ENCODE measurements around the gene SAA2.
A peak's percentile ranks its signal among the peaks of the same experiment; 100 is the strongest.
"Not testable (repeated sequence)": the region's sequence is repeated elsewhere in the genome, so short reads cannot be mapped to it uniquely, and the experiment has no call there.

The SAA2 gene

GRCh38 chr11:18248561-18248960 lies at the start of gene SAA2:
Gene SAA2 (minus strand): TSS chr11:18248668. CDS start chr11:18248011, 657 bp downstream.
- DNase-seq = no peak

- DNase-seq = no peak
These were observed 46.8 kb upstream of the SAA2 start for GRCh38 chr11:18295316-18295715.

- no peak for DNase-seq
These were observed 46.4 kb upstream of the SAA2 start for GRCh38 chr11:18294862-18295261.

- no peak for DNase-seq
These were observed 40.4 kb upstream of the SAA2 start for GRCh38 chr11:18288911-18289310.

GRCh38 chr11:18285841-18286240 lies 37.4 kb upstream of the SAA2 start:
- no peak for DNase-seq

DNA sequence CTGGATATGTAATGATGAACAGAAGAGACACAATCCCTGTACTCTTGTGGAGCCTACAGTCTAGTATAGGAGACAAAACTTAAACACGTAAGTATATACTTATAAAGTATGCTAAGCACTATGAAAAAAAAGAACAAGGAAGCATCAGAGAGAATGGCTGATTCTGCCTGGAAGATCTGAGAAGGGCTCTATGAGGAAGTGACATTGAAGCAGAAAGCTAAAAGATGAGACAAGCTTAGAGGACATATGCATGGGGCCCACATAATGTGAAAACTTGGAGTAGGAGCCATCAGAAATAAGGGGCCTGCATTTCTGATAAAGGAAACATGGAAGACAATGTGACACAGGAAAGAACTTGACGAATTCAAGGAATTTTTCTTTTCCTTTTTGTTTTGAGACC lies 34.2 kb upstream of the SAA2 start:
- DNase-seq = no peak

DNA sequence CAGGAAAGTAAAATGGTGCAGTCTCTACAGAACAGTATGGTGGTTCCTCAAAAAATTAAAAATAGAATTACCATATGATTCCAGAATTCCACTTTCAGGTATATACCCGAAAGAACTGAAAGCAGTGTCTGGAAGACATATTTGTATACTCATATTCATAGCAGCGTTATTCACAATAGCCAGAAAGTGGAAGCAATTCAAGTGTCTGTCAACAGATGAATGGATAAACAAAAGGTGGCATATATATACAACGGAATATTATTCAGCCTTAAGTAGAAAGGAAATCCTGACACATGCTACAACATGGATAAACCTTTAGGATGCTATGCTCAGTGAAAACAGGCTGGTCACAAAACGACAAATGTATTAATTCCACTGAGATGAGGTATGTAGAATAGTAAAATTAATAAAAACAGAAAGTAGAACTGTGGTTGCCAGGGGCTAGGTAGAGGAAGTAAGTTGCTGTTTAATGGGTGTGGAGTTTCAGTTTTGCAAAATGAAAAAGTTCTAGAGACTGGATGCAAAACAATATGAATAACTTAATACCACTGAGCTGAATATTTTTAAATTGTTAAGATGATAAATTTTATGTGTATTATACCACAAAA lies 32.1 kb upstream of the SAA2 start:
- no peak for DNase-seq

DNA sequence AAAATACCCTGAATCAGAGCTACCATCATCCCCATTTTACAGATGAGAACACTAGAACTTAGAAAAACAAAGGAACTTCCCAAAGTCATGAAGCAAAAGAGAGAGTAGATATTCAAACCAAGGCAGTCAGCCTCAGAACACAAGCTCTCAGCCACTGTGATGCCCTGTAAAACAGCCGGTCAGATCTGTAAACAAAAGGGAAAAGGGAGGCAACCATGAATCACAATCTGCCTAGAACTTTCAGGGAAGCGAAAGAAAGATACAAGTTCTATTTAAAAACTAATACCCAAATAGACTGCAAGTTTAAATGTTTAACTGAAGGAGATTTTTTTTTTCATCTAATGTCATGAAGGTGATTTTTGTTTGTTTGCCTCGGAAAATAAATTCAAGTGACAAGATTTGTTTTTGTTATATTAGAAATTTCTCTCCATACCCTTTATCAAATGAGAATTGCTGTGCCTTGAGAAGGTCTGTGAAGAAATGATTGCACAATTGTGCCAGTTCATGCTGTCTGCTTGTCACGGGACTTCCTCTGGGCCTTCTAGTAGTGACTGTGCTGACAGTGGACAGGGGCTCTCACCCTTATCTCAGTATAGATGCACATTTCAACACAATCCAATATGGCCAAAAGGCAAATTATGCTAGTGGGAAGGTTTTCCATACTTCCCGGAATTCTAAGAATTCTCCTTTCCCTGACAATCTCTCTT lies 29.2 kb upstream of the SAA2 start:
- peak; percentile 87 for DNase-seq

- DNase-seq = no peak
These were observed 22.7 kb upstream of the SAA2 start for GRCh38 chr11:18271206-18271605.

DNA sequence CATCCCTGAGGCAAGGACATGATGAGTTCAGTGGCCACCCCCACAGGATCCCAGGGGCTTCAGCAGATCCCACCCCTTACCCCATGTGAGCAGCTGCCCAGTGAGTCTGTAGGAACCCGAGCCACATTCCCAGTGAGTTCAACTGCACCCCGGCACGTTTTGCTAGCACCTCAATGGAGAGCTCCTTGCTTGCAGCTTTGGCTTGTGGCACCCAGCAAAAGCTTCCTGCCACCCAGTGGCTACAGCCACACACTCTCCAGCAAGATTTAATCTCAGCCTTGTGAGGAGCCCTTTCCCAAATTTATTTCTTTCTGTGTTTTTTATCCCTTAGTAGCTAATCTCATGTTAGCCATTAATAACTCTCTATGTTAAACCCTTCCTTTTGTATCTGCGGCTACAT lies 21.6 kb upstream of the SAA2 start:
- no peak for DNase-seq

DNA sequence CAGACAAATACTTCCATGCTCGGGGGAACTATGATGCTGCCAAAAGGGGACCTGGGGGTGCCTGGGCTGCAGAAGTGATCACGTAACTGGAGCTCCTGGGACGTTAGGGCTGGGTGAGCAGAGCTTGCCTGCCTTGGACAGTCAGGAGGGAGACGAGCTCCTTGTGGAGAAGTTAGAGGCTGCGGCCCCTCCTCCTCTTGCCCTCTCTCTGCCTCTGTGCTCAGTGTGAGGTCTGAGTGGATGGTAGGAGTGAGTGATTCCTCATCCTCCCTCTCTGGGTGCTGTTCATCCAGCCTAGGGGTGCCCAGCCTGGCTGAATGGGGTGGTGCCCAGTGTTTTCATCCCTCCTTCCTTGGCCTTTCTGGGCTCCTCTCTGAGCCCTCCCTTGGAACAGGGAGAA lies 20.8 kb upstream of the SAA2 start:
- not testable (repeated sequence) for DNase-seq

GRCh38 chr11:18267335-18268133 lies 19.1 kb upstream of the SAA2 start:
- not testable (repeated sequence) for DNase-seq

DNA sequence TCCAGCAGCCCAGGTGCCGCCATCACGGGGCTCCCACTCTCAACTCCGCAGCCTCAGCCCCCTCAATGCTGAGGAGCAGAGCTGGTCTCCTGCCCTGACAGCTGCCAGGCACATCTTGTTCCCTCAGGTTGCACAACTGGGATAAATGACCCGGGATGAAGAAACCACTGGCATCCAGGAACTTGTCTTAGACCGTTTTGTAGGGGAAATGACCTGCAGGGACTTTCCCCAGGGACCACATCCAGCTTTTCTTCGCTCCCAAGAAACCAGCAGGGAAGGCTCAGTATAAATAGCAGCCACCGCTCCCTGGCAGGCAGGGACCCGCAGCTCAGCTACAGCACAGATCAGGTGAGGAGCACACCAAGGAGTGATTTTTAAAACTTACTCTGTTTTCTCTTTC lies 17.5 kb upstream of the SAA2 start, which contains the start of gene SAA1:
Gene SAA1 (plus strand): TSS at position 316 of the 400 bp plus-strand sequence. CDS start 624 bp downstream, outside the sequence.
- no peak for DNase-seq

GRCh38 chr11:18264677-18265555 lies 16.4 kb upstream of the SAA2 start:
- no peak for DNase-seq

DNA sequence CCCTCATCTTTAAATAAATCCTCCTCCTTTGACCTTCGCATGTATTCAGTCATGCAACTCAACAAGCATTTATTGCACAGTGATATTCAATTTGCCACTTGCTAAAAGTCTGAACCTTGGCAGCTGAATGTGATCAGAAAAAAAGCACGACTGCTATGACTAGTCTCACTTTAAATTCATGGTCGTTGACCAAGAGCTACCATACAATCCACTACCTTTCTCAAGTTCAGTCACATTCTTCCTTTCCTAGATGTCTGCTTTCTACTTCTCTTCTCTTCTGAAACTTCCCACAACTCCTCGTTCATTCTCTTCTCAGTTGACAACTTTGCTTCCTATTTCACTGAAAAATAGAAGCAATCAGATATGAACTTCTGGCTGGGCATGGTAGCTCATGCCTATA lies 15.6 kb upstream of the SAA2 start:
- no peak for DNase-seq

GRCh38 chr11:18262681-18263350 lies 14.3 kb upstream of the SAA2 start:
- DNase-seq = not testable (repeated sequence)

- DNase-seq = no peak
These were observed 13.3 kb upstream of the SAA2 start for GRCh38 chr11:18261721-18262120.

DNA sequence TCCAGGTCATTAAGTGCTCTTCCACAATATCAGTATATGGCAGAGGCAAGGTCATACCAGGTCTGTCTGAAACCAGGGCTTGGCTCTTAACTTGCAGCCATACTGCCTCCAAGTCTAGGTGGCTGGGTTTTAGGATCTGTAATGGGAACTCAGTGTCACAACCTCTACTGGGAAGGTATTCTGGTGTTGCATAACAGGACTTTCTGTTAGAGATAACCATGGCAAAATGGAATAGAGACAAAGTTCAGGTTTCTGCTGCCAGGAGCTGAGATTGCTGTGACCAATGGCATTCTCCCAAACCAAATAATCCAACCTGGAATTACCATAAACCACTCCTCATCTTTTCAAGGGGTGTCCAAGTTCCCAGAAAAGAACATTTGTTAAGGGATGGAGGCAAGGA lies 10.8 kb upstream of the SAA2 start:
- no peak for DNase-seq

- DNase-seq = no peak
These were observed 6.4 kb upstream of the SAA2 start for GRCh38 chr11:18254781-18255361.

- DNase-seq = no peak
These were observed 5.4 kb upstream of the SAA2 start for GRCh38 chr11:18253778-18254338.

DNA sequence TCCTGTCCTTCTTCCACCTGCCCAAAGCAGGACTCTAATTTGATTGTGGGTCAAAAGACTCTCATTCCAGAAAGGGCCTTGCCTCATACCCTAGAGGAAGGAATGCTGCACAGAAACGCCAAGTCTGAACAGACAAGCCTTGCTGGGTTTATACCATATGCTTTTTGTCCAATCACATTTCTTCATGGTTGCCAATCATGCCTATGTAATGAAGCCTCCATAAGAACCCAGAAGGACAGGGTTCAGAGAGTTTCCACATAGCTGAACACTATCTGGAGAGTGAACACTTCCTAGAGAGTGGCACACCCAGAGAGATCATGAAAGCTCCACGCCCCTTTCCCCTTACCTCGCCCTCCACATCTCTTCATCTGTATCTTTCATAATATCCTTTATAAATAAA lies 4.8 kb upstream of the SAA2 start:
- no peak for DNase-seq

- not testable (repeated sequence) for DNase-seq
These were observed 1.3 kb downstream of the SAA2 start for GRCh38 chr11:18247191-18247581.

Data from OCI-M1 (cell line).